Middle frontal gyrus (tissue), 1 donor: ENCODE measurements around the gene OSBPL10.

Experiments used
- DNase-seq: peaks from one replicate; pipeline ENCODE4 v3.0.0-alpha.2; 2015; ENCODE audit warnings: low spot score; ENCODE audit errors: extremely low spot score

The OSBPL10 gene

GRCh38 chr3:31959251-31959650 lies 21.8 kb downstream of the OSBPL10 start:
- no peak for DNase-seq

- DNase-seq, result no peak
Measured at GRCh38 chr3:31958701-31959152, 22.3 kb downstream of the OSBPL10 start.

GRCh38 chr3:31957106-31957505 lies 24.0 kb downstream of the OSBPL10 start:
- no peak for DNase-seq

GRCh38 chr3:31955581-31955980 lies 25.5 kb downstream of the OSBPL10 start:
- no peak for DNase-seq

GRCh38 chr3:31953636-31954035 lies 27.4 kb downstream of the OSBPL10 start:
- DNase-seq, result no peak

- DNase-seq, result no peak
Measured at GRCh38 chr3:31953091-31953490, 28.0 kb downstream of the OSBPL10 start.

- no peak for DNase-seq
Measured at GRCh38 chr3:31952205-31952604, 28.9 kb downstream of the OSBPL10 start.

GRCh38 chr3:31948280-31948679 lies 32.8 kb downstream of the OSBPL10 start:
- no peak for DNase-seq

GRCh38 chr3:31947671-31948091 lies 33.4 kb downstream of the OSBPL10 start:
- DNase-seq, result no peak

- no peak for DNase-seq
Measured at GRCh38 chr3:31947162-31947561, 33.9 kb downstream of the OSBPL10 start.

- DNase-seq, result no peak
Measured at GRCh38 chr3:31946484-31947081, 34.5 kb downstream of the OSBPL10 start.

- no peak for DNase-seq
Measured at GRCh38 chr3:31945738-31946052, 35.4 kb downstream of the OSBPL10 start.

GRCh38 chr3:31943041-31943440 lies 38.0 kb downstream of the OSBPL10 start:
- DNase-seq, result no peak

GRCh38 chr3:31942446-31942845 lies 38.6 kb downstream of the OSBPL10 start:
- no peak for DNase-seq

GRCh38 chr3:31937225-31937624 lies 43.8 kb downstream of the OSBPL10 start:
- DNase-seq, result no peak

- no peak for DNase-seq
Measured at GRCh38 chr3:31936420-31937060, 44.5 kb downstream of the OSBPL10 start.

- no peak for DNase-seq
Measured at GRCh38 chr3:31934866-31935265, 46.2 kb downstream of the OSBPL10 start.

- DNase-seq, result no peak
Measured at GRCh38 chr3:31934018-31934417, 47.0 kb downstream of the OSBPL10 start.

- DNase-seq, result no peak
Measured at GRCh38 chr3:31932990-31933389, 48.1 kb downstream of the OSBPL10 start.

GRCh38 chr3:31929826-31930502 lies 51.1 kb downstream of the OSBPL10 start:
- DNase-seq, result no peak

GRCh38 chr3:31927811-31928210 lies 53.3 kb downstream of the OSBPL10 start:
- DNase-seq, result no peak

- DNase-seq, result no peak
Measured at GRCh38 chr3:31926543-31926942, 54.5 kb downstream of the OSBPL10 start.

- DNase-seq, result no peak
Measured at GRCh38 chr3:31925271-31925630, 55.8 kb downstream of the OSBPL10 start.
